ENCODE measurements around the gene ZSCAN10.
"Not testable (repeated sequence)": the region's sequence is repeated elsewhere in the genome, so short reads cannot be mapped to it uniquely, and the experiment has no call there.

ZSCAN10 gene

DNA sequence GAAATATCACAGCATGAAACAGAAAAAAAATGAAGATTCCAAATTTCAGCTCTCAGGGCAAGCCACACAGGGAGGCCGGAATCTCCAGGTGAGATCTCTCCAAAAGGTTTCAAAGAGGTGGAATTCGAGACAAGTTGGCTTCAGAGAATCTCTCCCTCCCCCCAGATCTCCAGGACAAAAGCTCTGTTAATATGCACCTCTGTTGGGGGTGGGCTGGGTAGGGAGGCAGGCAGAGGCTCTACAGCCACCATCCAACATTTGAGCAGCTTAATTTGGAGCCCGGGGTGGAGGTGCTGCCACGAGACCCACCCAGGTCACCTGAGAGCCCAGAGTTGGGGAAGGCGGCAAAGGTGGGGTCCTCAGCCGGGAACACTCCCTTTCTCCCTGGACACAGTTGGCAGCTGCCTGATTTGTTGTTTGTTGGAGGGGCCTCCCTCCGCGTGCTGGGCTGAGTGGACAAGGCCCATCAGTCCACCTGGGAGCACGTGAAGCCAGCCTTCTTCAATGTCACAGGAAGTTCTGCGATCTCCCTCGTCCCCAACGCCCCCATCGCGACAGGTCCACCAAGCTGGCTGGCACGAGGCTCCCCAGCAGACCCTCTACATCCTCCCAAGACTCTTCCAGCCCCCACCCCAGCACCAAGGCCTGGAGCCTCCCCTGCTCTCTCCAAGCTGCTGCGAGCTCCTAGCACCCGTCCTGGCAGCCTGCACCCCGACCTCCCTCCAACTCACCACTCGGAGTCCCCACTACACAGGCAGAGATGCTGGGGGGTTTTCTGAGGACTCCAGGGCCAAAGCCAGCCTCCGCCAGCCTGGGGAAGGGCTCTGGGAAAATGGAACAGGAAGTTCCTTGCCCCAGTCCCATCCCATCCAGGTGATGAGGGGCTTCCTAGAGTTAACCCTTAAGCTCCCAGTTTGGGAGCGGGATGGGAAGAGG, at the start of gene ZSCAN10:
ZSCAN10 (minus strand) TSS at position 836 of the 936 bp plus-strand sequence. CDS start 6,357 bp downstream, outside the sequence.
- no peak for DNase-seq (ENCODE audit: low read depth in 2 of 3, low spot score in 2 of 3)

GRCh38 chr16:3148256-3149192, 49.4 kb upstream of the ZSCAN10 start:
- DNase-seq (ENCODE audit: low read depth in 2 of 3, low spot score in 2 of 3): no peak

GRCh38 chr16:3147757-3148104, 48.6 kb upstream of the ZSCAN10 start:
- no peak for DNase-seq (ENCODE audit: low read depth in 2 of 3, low spot score in 2 of 3)

DNA sequence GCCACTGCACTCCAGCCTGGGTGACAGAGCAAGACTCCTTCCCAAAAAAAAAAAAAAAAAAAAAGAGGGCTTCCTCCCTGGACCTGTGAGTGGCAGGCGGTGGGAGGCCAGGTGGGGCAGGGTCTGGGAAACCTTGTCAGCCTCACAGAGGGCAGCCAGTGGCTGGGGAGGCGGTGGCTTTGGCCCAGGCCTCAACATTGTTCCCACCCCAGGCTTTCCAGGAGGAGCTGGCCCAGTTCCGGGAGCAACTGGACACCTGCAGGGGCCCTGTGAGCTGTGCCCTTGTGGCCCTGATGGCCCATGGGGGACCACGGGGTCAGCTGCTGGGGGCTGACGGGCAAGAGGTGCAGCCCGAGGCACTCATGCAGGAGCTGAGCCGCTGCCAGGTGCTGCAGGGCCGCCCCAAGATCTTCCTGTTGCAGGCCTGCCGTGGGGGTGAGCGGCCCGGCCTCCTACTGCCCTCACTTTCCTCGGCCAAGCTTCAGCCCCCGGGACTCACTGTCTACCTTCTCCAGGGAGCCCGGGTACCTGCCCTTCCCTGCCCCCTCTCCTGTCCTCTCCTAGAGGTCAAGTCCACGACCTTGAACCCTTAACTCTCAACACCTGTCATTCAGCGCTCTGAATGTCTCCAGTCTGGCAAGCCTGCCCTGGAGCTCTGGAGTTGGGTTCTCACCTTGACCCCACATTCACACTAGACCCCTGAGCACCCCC, 48.1 kb upstream of the ZSCAN10 start:
- no peak for DNase-seq (ENCODE audit: low read depth in 2 of 3, low spot score in 2 of 3)

GRCh38 chr16:3145660-3146059, 46.6 kb upstream of the ZSCAN10 start:
- no peak for DNase-seq (ENCODE audit: low read depth in 2 of 3, low spot score in 2 of 3)

GRCh38 chr16:3145151-3145550, 46.1 kb upstream of the ZSCAN10 start:
- DNase-seq (ENCODE audit: low read depth in 2 of 3, low spot score in 2 of 3): no peak

- DNase-seq (ENCODE audit: low read depth in 2 of 3, low spot score in 2 of 3): no peak
Measured at GRCh38 chr16:3144321-3144983, 45.4 kb upstream of the ZSCAN10 start.

DNA sequence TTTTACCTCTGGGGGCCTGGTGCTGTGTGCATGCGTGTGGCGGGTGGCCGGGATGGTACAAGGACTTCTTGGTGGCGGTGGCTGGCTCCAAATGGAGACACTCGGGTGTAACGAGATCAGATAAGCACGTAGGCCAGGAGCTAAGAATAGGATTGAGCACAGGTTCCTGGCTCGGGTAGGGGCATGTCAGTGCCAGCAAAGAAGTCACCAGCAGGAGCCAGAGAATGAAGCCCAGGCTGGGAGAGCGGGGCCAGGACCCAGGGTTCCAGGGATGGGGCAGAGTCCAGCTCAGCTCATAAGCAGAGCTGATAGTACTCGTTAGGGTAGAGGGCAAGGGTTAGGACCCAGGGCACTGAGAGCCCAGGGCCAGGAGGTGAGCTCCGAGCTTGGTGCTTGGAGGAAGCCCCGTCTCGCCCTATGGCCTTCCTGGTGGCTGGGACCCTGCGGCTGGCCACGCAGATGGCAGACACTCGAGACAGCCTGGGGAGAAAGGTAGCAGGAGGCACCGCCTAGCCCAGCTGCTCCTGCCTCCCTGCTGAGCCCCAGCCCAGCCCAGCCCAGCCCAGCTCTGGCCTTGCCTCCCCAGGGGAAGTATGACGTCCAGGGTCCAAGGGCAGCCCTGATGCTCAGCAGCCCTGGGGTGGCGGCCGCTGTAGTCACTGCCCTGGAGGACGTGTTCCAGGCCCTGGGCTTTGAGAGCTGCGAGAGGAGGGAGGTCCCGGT, 44.7 kb upstream of the ZSCAN10 start:
- no peak for DNase-seq (ENCODE audit: low read depth in 2 of 3, low spot score in 2 of 3)

DNA sequence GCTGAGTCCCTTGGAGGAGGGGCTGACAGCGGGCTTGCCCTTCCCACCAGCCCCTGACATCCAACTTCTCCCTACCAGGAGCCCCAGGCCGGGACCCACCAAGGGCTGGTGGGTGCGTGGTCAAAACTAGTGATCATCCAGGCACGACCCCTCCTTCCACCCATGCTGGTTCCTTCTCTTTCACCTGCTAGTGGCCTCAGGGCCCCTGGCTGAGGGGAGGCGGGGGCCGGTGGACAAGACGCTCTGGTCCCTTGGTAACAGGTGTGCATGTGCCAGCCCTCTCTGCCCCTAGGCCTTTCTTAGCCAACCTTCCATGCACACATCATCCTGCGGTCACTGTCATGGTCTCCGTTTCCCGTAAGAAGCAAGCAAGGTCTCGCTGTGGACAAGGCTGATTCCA, 44.1 kb upstream of the ZSCAN10 start:
- no peak for DNase-seq (ENCODE audit: low read depth in 2 of 3, low spot score in 2 of 3)

- no peak for DNase-seq (ENCODE audit: low read depth in 2 of 3, low spot score in 2 of 3)
Measured at GRCh38 chr16:3142770-3143169, 43.7 kb upstream of the ZSCAN10 start.

DNA sequence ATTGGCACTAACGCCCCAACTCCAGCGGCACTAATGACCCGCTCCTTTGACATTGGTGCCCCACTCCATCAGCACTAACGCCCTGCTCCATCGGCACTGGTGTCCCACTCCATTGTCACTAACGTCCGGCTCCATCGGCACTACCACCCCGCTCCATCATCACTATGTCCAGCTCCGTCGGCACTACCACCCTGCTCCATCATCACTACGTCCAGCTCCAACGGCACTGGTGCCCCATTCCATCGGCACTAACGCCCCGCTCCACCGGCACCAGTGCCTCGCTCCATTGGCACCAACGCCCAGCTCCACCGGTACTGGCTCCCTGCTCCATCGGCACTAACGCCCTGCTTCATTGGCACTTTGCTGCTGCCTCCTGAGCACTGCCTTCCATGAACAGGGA, 43.2 kb upstream of the ZSCAN10 start:
- no peak for DNase-seq (ENCODE audit: low read depth in 2 of 3, low spot score in 2 of 3)

GRCh38 chr16:3141781-3142311, 42.8 kb upstream of the ZSCAN10 start:
- DNase-seq (ENCODE audit: low read depth in 2 of 3, low spot score in 2 of 3): no peak

- DNase-seq (ENCODE audit: low read depth in 2 of 3, low spot score in 2 of 3): no peak
Measured at GRCh38 chr16:3140603-3141427, 41.7 kb upstream of the ZSCAN10 start.

DNA sequence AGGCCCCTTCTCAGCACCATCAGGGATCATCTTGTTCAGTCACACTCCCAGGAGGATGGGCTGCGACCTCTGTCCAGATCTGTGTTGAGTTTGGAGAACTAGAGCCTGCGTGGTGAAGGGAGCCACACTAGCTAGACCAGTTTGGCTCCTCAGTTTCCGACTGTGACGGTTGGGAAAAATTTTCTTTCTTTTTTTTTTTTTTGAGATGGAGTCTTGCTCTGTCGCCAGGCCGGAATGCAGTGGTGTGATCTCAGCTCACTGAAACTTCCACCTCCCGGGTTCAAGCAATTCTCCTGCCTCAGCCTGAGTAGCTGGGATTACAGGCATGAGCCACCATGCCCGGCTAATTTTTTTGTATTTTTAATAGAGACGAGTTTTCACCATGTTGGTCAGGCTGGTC, 40.5 kb upstream of the ZSCAN10 start:
- DNase-seq (ENCODE audit: low read depth in 2 of 3, low spot score in 2 of 3): not testable (repeated sequence)

DNA sequence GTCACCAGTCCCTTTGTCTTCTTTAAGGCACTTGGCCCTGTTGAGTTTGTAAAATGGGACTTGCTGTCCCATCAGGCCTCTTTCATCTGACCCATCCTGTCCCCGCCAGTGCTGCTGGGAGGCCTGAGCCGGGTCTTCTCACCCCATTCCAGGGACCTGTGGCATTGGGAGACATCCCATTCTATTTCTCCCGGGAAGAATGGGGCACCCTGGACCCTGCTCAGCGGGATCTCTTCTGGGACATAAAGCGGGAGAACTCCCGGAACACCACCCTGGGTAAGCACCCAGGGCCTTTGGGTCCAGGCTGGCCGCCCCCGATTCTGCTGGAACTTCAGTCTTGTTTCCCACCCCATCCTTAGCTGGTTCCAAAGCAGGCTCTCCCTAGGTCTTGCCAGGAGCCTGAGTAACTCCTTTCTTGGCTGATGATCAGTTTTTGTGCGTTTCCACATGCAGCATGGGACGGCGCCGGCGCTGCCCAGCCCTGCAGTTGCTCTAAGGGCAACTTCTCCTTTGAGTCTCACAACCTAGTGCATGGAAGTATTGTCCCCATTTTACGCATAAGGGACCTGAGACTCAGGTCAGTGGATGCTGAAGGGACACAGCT, 39.8 kb upstream of the ZSCAN10 start:
- DNase-seq (ENCODE audit: low read depth in 2 of 3, low spot score in 2 of 3): no peak

- DNase-seq (ENCODE audit: low read depth in 2 of 3, low spot score in 2 of 3): no peak
Measured at GRCh38 chr16:3138342-3138741, 39.2 kb upstream of the ZSCAN10 start.

GRCh38 chr16:3137267-3137666, 38.2 kb upstream of the ZSCAN10 start:
- no peak for DNase-seq (ENCODE audit: low read depth in 2 of 3, low spot score in 2 of 3)

- no peak for DNase-seq (ENCODE audit: low read depth in 2 of 3, low spot score in 2 of 3)
Measured at GRCh38 chr16:3135126-3135715, 36.1 kb upstream of the ZSCAN10 start.
